HepG2 (cell line): ENCODE results near the gene ME3. TPM values are rescaled to one million over a fixed set of nuclear protein-coding genes. Genes with fewer than 3 reads are reported as not detected.

ENCODE experiments used
- ATAC-seq: fragments of 200-7000 bp; cut with Tn5 transposase; 3 replicates; pipeline ENCODE4 v1.9.1; 2020; ENCODE audit warnings: mild to moderate bottlenecking, moderate library complexity
- BruUV-seq: library from RNA; stranded (reverse); fragments of 400-500 nt; replicated peaks from 2 replicates; lab custom pipeline; 2021; lab: Mats Ljungman, UMichigan
- CTCF ChIA-PET: fragments of 300-600 bp; formaldehyde crosslinking; extraction: SDS; loops from one replicate; lab custom pipeline; 2021; ENCODE audit warnings: low total read pairs, inconsistent platforms, low intra/inter-chr PET ratio; lab: Yijun Ruan, JAX
- POLR2A ChIA-PET: fragments of 350-600 bp; sonication (Branson Sonifier 250); formaldehyde crosslinking; loops from one replicate; lab custom pipeline; 2020; ENCODE audit warnings: antibody characterized with exemption, inconsistent platforms; lab: Yijun Ruan, JAX
- DNase-seq: peaks from one replicate; pipeline ENCODE4 v3.0.0-alpha.2; 2015; ENCODE audit warnings: low spot score
- FAIRE-seq: peaks from 3 replicates; lab custom pipeline; 2011; peaks lifted over from hg19 to GRCh38; lab: Jason Lieb, UNC
- H2AFZ ChIP-seq: one replicate; pipeline ENCODE4 v1.6.1; 2011; ENCODE audit warnings: low read length, inconsistent platforms
- H3K27ac ChIP-seq: fragments of 300-600 bp; 3 replicates; pipeline ENCODE4 v1.8.0; 2011; ENCODE audit warnings: mixed run types, mild to moderate bottlenecking, mixed read lengths, low read length, inconsistent platforms; ENCODE audit not compliant: insufficient read depth; ENCODE audit errors: extremely low read length
- H3K27me3 ChIP-seq, 2 experiments: fragments of 200-600 bp in 1 of 2; 2 replicates in 1 of 2; 3 replicates in 1 of 2; pipeline versions ENCODE4 v1.6.0 to v1.8.0; 2011; ENCODE audit warnings: low read length in 2 of 2, mild to moderate bottlenecking in 2 of 2, moderate library complexity in 2 of 2, inconsistent platforms in 1 of 2; ENCODE audit not compliant: insufficient read depth in 2 of 2, control insufficient read depth in 1 of 2
- H3K36me3 ChIP-seq, 2 experiments: fragments of 200-600 bp in 1 of 2; replicated peaks in 1 of 2; 2 replicates in 1 of 2; 3 replicates in 1 of 2; pipeline versions ENCODE4 v1.5.1 to v1.8.0; 2011; ENCODE audit warnings: low read length in 2 of 2, inconsistent platforms in 1 of 2; ENCODE audit not compliant: insufficient read depth in 2 of 2, control insufficient read depth in 1 of 2
- H3K4me1 ChIP-seq: 2 replicates; pipeline ENCODE4 v1.5.1; 2012; ENCODE audit warnings: low read length, inconsistent platforms; ENCODE audit not compliant: insufficient read depth
- H3K4me2 ChIP-seq: 2 replicates; pipeline ENCODE4 v1.6.0; 2011; ENCODE audit warnings: low read depth, low read length, inconsistent platforms
- H3K4me3 ChIP-seq, 3 experiments: fragments of 200-600 bp in 1 of 3; sonication (generic), shearing (Covaris generic) in 1 of 3; replicated peaks in 1 of 3; 2 replicates each; pipeline ENCODE4 v1.5.1; 2011 to 2016; ENCODE audit warnings: low read length in 3 of 3, inconsistent platforms in 2 of 3, low read depth in 2 of 3, mild to moderate bottlenecking in 2 of 3, control low read depth in 1 of 3, mixed read lengths in 1 of 3; ENCODE audit not compliant: insufficient read depth in 1 of 3
- H3K79me2 ChIP-seq: one replicate; pipeline ENCODE4 v1.6.1; 2011; ENCODE audit warnings: low read length, inconsistent platforms; ENCODE audit not compliant: insufficient read depth
- H3K9ac ChIP-seq: 2 replicates; pipeline ENCODE4 v1.6.0; 2011; ENCODE audit warnings: mild to moderate bottlenecking, low read depth, low read length, inconsistent platforms; ENCODE audit not compliant: insufficient read depth
- H3K9me3 ChIP-seq: 2 replicates; pipeline ENCODE4 v1.5.1; 2012; ENCODE audit warnings: mild to moderate bottlenecking, low read length
- H4K20me1 ChIP-seq: 2 replicates; pipeline ENCODE4 v1.6.0; 2011; ENCODE audit warnings: inconsistent platforms, mild to moderate bottlenecking, low read length, moderate library complexity; ENCODE audit not compliant: insufficient read depth
- FOXA3 ChIP-seq: IDR thresholded peaks from 2 replicates; pipeline ENCODE4 v1.6.1; 2016; ENCODE audit warnings: missing genetic modification reagents, missing compliant biosample characterization
- FOXC1 ChIP-seq: sonication (generic); formaldehyde crosslinking; IDR thresholded peaks from 2 replicates; pipeline ENCODE4 v1.8.0; 2022; ENCODE audit warnings: mild to moderate bottlenecking, missing genetic modification reagents, borderline replicate concordance
- GMEB2 ChIP-seq: IDR thresholded peaks from 2 replicates; pipeline ENCODE4 v1.6.1; 2016; ENCODE audit warnings: missing biosample characterization, missing genetic modification reagents, low read depth
- MTERF4 ChIP-seq: sonication (generic); formaldehyde crosslinking; IDR thresholded peaks from 2 replicates; pipeline ENCODE4 v1.8.0; 2023; ENCODE audit warnings: mild to moderate bottlenecking, missing genetic modification reagents
- SP4 ChIP-seq: sonication (generic); formaldehyde crosslinking; IDR thresholded peaks from 2 replicates; pipeline ENCODE4 v1.8.1; 2023; ENCODE audit warnings: mild to moderate bottlenecking, missing genetic modification reagents
- TFDP1 ChIP-seq: IDR thresholded peaks from 2 replicates; pipeline ENCODE4 v1.6.1; 2016; ENCODE audit warnings: missing compliant biosample characterization, missing genetic modification reagents, borderline replicate concordance
- ZNF333 ChIP-seq: sonication (generic); formaldehyde crosslinking; IDR thresholded peaks from 2 replicates; pipeline ENCODE4 v1.4.0; 2020; ENCODE audit warnings: mild to moderate bottlenecking, missing genetic modification reagents, borderline replicate concordance
- ZNF543 ChIP-seq: sonication (generic); formaldehyde crosslinking; IDR thresholded peaks from 2 replicates; pipeline ENCODE4 v1.4.0; 2020; ENCODE audit warnings: mild to moderate bottlenecking, missing genetic modification reagents
- ZNF704 ChIP-seq: sonication (generic); formaldehyde crosslinking; IDR thresholded peaks from 2 replicates; pipeline ENCODE4 v1.8.1; 2023; ENCODE audit warnings: mild to moderate bottlenecking, inconsistent platforms, moderate library complexity, missing genetic modification reagents, borderline replicate concordance
- ZNF709 ChIP-seq: sonication (generic); formaldehyde crosslinking; IDR thresholded peaks from 2 replicates; pipeline ENCODE4 v1.5.0; 2020; ENCODE audit warnings: mild to moderate bottlenecking, missing genetic modification reagents
- WGBS: methylation state at CpG from one replicate; pipeline ENCODE4 v1.1.6; 2017; ENCODE audit warnings: low lambda C conversion rate; 5-methylcytosine and 5-hydroxymethylcytosine counted together
- in situ Hi-C: cut with HindIII; loops from 2 replicates; pipeline ENCODE4 v1.10.0; 2017; ENCODE audit warnings: low pct_unique_long_range_greater_than_20kb; ENCODE audit not compliant: extremely low pct_ligation_motif_present
- intact Hi-C: fragments of 100-400 bp; cut with micrococcal nuclease; formaldehyde crosslinking; loops from one replicate; pipeline ENCODE4 v1.10.0; 2022; ENCODE audit not compliant: unreplicated experiment
- polyA plus RNA-seq, 8 experiments: library from polyadenylated mRNA; depleted of rRNA in 3 of 8; stranded (reverse) in 7 of 8; unstranded in 1 of 8; fragments of >200 nt; fragmentation: Illumina TruSeq in 4 of 8; extraction: Trizol in 4 of 8; gene quantifications; 2 replicates each; pipeline versions ENCODE4 v1.2.1 to v1.2.3, GENCODE V29; 2011 to 2016; ENCODE audit warnings: low read depth in 4 of 8, missing spikeins in 1 of 8, mixed read lengths in 1 of 8; ENCODE audit not compliant: insufficient read depth in 1 of 8
- total RNA-seq, 5 experiments: library from RNA; depleted of rRNA; stranded (reverse); fragments of >200 nt; fragmentation: Illumina TruSeq; extraction: Trizol; gene quantifications; 2 replicates each; pipeline ENCODE4 v1.2.3, GENCODE V29; 2016; ENCODE audit warnings: low read depth in 1 of 5
- TF ChIP-seq, protein P1 (sequence below): sonication (generic); formaldehyde crosslinking; IDR thresholded peaks from 2 replicates; pipeline ENCODE4 v1.4.0; 2020; ENCODE audit warnings: mild to moderate bottlenecking, missing genetic modification reagents, borderline replicate concordance

ME3 gene
- total and polyA plus RNA-seq, 2 of the 13 experiments (the other 11 are each of a cell fraction or from before 2014, with no cell fraction given): not detected

DNA sequence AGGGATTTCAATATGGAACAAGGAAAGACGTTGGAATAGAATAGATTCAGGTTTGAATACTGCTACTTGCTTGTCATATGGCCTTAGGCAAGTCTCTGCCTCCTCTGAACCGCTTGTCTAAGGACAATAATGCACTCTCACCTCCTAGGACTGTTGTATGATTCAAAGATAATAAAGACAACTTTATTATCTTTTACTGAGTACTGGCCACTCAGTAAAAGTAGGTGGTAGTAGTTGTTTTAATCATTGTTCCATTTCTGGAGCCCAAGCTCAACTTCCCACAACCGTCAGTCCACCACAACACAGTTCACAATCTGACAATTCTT, 134.2 kb downstream of the ME3 start:
- no peak overlapping the region for H3K4me3 ChIP-seq
- 17% methylated on average over 3 of the region's 3 CpGs for WGBS
- TF ChIP-seq ZNF333 (CRISPR knock-in tag) (no peak), ZNF704 (no peak), MTERF4 (CRISPR knock-in tag) (no peak), TFDP1 (CRISPR knock-in tag) (no peak), SP4 (CRISPR knock-in tag) (no peak), GMEB2 (no peak), FOXA3 (no peak), ZNF543 (CRISPR knock-in tag) (no peak), FOXC1 (CRISPR knock-in tag) (no peak), ZNF709 (CRISPR knock-in tag) (no peak)
- TF ChIP-seq, protein P1, sequence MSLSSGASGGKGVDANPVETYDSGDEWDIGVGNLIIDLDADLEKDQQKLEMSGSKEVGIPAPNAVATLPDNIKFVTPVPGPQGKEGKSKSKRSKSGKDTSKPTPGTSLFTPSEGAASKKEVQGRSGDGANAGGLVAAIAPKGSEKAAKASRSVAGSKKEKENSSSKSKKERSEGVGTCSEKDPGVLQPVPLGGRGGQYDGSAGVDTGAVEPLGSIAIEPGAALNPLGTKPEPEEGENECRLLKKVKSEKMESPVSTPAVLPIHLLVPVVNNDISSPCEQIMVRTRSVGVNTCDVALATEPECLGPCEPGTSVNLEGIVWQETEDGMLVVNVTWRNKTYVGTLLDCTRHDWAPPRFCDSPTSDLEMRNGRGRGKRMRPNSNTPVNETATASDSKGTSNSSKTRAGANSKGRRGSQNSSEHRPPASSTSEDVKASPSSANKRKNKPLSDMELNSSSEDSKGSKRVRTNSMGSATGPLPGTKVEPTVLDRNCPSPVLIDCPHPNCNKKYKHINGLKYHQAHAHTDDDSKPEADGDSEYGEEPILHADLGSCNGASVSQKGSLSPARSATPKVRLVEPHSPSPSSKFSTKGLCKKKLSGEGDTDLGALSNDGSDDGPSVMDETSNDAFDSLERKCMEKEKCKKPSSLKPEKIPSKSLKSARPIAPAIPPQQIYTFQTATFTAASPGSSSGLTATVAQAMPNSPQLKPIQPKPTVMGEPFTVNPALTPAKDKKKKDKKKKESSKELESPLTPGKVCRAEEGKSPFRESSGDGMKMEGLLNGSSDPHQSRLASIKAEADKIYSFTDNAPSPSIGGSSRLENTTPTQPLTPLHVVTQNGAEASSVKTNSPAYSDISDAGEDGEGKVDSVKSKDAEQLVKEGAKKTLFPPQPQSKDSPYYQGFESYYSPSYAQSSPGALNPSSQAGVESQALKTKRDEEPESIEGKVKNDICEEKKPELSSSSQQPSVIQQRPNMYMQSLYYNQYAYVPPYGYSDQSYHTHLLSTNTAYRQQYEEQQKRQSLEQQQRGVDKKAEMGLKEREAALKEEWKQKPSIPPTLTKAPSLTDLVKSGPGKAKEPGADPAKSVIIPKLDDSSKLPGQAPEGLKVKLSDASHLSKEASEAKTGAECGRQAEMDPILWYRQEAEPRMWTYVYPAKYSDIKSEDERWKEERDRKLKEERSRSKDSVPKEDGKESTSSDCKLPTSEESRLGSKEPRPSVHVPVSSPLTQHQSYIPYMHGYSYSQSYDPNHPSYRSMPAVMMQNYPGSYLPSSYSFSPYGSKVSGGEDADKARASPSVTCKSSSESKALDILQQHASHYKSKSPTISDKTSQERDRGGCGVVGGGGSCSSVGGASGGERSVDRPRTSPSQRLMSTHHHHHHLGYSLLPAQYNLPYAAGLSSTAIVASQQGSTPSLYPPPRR: no peak
- in situ Hi-C loops: no loop called here
- H3K4me1 ChIP-seq: no peaks in the 10 kb centered on the region
- no peak overlapping the region for H2AFZ ChIP-seq
- no peak for FAIRE-seq
- ChIA-PET POLR2A (no interaction called here), CTCF (interaction anchor here (1.1 kb wide), 1 partner anchor 280 kb away, joined by 3 read pairs; no protein-coding TSS in a partner anchor)
- H3K27me3 ChIP-seq: no peaks in the 10 kb centered on the region
- no peaks in the 10 kb centered on the region for H4K20me1 ChIP-seq
- no peak for ATAC-seq
- no peak overlapping the region for H3K27ac ChIP-seq
- BruUV-seq: no TSS peak
- intact Hi-C loops: no loop called here
- H3K79me2 ChIP-seq: no peaks in the 10 kb centered on the region
- DNase-seq: no peak
- H3K9ac ChIP-seq: no peak overlapping the region
- H3K9me3 ChIP-seq: no peaks in the 10 kb centered on the region
- no peak overlapping the region for H3K4me2 ChIP-seq
- H3K36me3 ChIP-seq: no peaks in the 10 kb centered on the region
